IMR-90 (cell line): Measurements from ENCODE around the gene TM7SF3. TPM values are rescaled to one million over a fixed set of nuclear protein-coding genes. Genes with fewer than 3 reads are reported as not detected.

Experiments
- ATAC-seq: fragments of 200-7000 bp; cut with Tn5 transposase; 2 replicates; pipeline ENCODE4 v1.9.1; 2020; ENCODE audit warnings: low read depth, mild to moderate bottlenecking, moderate library complexity
- BruUV-seq: library from RNA; stranded (reverse); fragments of 400-500 nt; replicated peaks from 2 replicates; lab custom pipeline; 2021; lab: Mats Ljungman, UMichigan
- CTCF ChIA-PET: fragments of 300-600 bp; formaldehyde crosslinking; extraction: SDS; loops from one replicate; lab custom pipeline; 2021; ENCODE audit warnings: antibody characterized with exemption; lab: Yijun Ruan, JAX
- POLR2A ChIA-PET: fragments of 300-600 bp; sonication (Branson Sonifier 250); formaldehyde crosslinking; loops from one replicate; lab custom pipeline; 2022; ENCODE audit warnings: antibody characterized with exemption; ENCODE audit not compliant: unreplicated experiment; lab: Charles Lee
- DNase-seq: peaks from one replicate; pipeline ENCODE4 v3.0.0; 2013
- H2AFZ ChIP-seq: replicated peaks from 2 replicates; pipeline ENCODE3; 2013; ENCODE audit warnings: low read length, mild to moderate bottlenecking; ENCODE audit not compliant: poor library complexity
- H2AK5ac ChIP-seq: 2 replicates; pipeline ENCODE4 v1.6.1; 2013; ENCODE audit warnings: low read depth, low read length, inconsistent platforms
- H2AK9ac ChIP-seq: replicated peaks from 2 replicates; pipeline ENCODE3; 2013; ENCODE audit warnings: mild to moderate bottlenecking, low read depth, low read length, moderate library complexity; ENCODE audit not compliant: poor library complexity
- H2BK120ac ChIP-seq: 2 replicates; pipeline ENCODE4 v1.6.1; 2013; ENCODE audit warnings: low read depth, low read length, inconsistent platforms
- H2BK15ac ChIP-seq: 3 replicates; pipeline ENCODE4 v1.6.1; 2013; ENCODE audit warnings: low read depth, low read length, inconsistent platforms
- H2BK20ac ChIP-seq: 2 replicates; pipeline ENCODE4 v1.6.1; 2013; ENCODE audit warnings: low read depth, mild to moderate bottlenecking, inconsistent platforms, low read length, moderate library complexity
- H2BK5ac ChIP-seq: 2 replicates; pipeline ENCODE4 v1.6.1; 2013; ENCODE audit warnings: mild to moderate bottlenecking, low read depth, low read length, inconsistent platforms; ENCODE audit not compliant: poor library complexity, severe bottlenecking
- H3K14ac ChIP-seq: replicated peaks from 2 replicates; pipeline ENCODE4 v1.6.1; 2013; ENCODE audit warnings: low read depth, low read length, inconsistent platforms
- H3K18ac ChIP-seq: 2 replicates; pipeline ENCODE4 v1.6.1; 2013; ENCODE audit warnings: low read depth, low read length, control low read depth
- H3K23ac ChIP-seq: 2 replicates; pipeline ENCODE4 v1.6.1; 2013; ENCODE audit warnings: low read depth, low read length, inconsistent platforms
- H3K27ac ChIP-seq: 2 replicates; pipeline ENCODE4 v1.5.1; 2013; ENCODE audit warnings: mild to moderate bottlenecking, control low read depth, low read length; ENCODE audit not compliant: insufficient read depth
- H3K27me3 ChIP-seq: 2 replicates; pipeline ENCODE4 v1.6.1; 2013; ENCODE audit warnings: low read length; ENCODE audit not compliant: control insufficient read depth, insufficient read depth
- H3K36me3 ChIP-seq: 2 replicates; pipeline ENCODE4 v1.6.1; 2013; ENCODE audit warnings: low read length, mixed read lengths; ENCODE audit not compliant: control insufficient read depth, insufficient read depth
- H3K4ac ChIP-seq: 2 replicates; pipeline ENCODE4 v1.6.1; 2013; ENCODE audit warnings: low read depth, low read length, inconsistent platforms
- H3K4me1 ChIP-seq: 2 replicates; pipeline ENCODE4 v1.6.1; 2013; ENCODE audit warnings: low read length, mixed read lengths; ENCODE audit not compliant: control insufficient read depth, insufficient read depth
- H3K4me2 ChIP-seq: 2 replicates; pipeline ENCODE4 v1.6.1; 2013; ENCODE audit warnings: low read depth, mild to moderate bottlenecking, control low read depth, low read length, moderate library complexity
- H3K4me3 ChIP-seq: 2 replicates; pipeline ENCODE4 v1.5.1; 2013; ENCODE audit warnings: low read depth, mild to moderate bottlenecking, control low read depth, low read length, moderate library complexity; ENCODE audit not compliant: insufficient read depth
- H3K56ac ChIP-seq: 2 replicates; pipeline ENCODE4 v1.6.1; 2013; ENCODE audit warnings: low read length, inconsistent platforms; ENCODE audit not compliant: insufficient read depth; ENCODE audit errors: extremely low read depth
- H3K79me1 ChIP-seq, 2 experiments: 2 replicates each; pipeline ENCODE4 v1.6.1; 2013; ENCODE audit warnings: low read length in 2 of 2, inconsistent platforms in 1 of 2, low read depth in 1 of 2
- H3K9ac ChIP-seq: 2 replicates; pipeline ENCODE4 v1.6.1; 2013; ENCODE audit warnings: low read depth, low read length, control low read depth
- H3K9me1 ChIP-seq: 2 replicates; pipeline ENCODE4 v1.6.1; 2013; ENCODE audit warnings: low read length, inconsistent platforms; ENCODE audit not compliant: insufficient read depth
- H3K9me3 ChIP-seq: 2 replicates; pipeline ENCODE4 v1.6.1; 2013; ENCODE audit warnings: low read length; ENCODE audit not compliant: control insufficient read depth, insufficient read depth
- H4K20me1 ChIP-seq: 2 replicates; pipeline ENCODE4 v1.6.1; 2013; ENCODE audit warnings: low read length, inconsistent platforms; ENCODE audit not compliant: insufficient read depth
- H4K5ac ChIP-seq: 2 replicates; pipeline ENCODE4 v1.6.1; 2013; ENCODE audit warnings: mild to moderate bottlenecking, low read depth, low read length, control low read depth
- H4K8ac ChIP-seq, 2 experiments: 2 replicates each; pipeline ENCODE4 v1.6.1; 2013; ENCODE audit warnings: low read depth in 2 of 2, low read length in 2 of 2, control low read depth in 1 of 2, inconsistent platforms in 1 of 2
- H4K91ac ChIP-seq: 2 replicates; pipeline ENCODE4 v1.6.1; 2013; ENCODE audit warnings: low read depth, low read length, inconsistent platforms; ENCODE audit not compliant: insufficient read depth
- BHLHE40 ChIP-seq: fragments of 150-350 bp; IDR thresholded peaks from 2 replicates; pipeline ENCODE4 v1.6.1; 2016; ENCODE audit warnings: mild to moderate bottlenecking, low read depth, low read length
- CEBPB ChIP-seq: IDR thresholded peaks from 2 replicates; pipeline ENCODE4 v1.6.1; 2012; ENCODE audit warnings: low read depth, low read length, improper control_type of control experiment
- CHD1 ChIP-seq: IDR thresholded peaks from 2 replicates; pipeline ENCODE4 v1.6.1; 2012; ENCODE audit warnings: low read depth, low read length, improper control_type of control experiment
- CTCF ChIP-seq: conservative IDR thresholded peaks from 2 replicates; pipeline ENCODE4 v1.5.1; 2012; ENCODE audit warnings: mild to moderate bottlenecking, low read depth, low read length, improper control_type of control experiment
- FOS ChIP-seq: fragments of 150-350 bp; IDR thresholded peaks from 2 replicates; pipeline ENCODE4 v1.6.1; 2016; ENCODE audit warnings: low read depth, low read length
- MAFK ChIP-seq: IDR thresholded peaks from 2 replicates; pipeline ENCODE4 v1.6.1; 2012; ENCODE audit warnings: low read depth, low read length, improper control_type of control experiment
- MAZ ChIP-seq: IDR thresholded peaks from 2 replicates; pipeline ENCODE4 v1.6.1; 2012; ENCODE audit warnings: low read depth, mild to moderate bottlenecking, low read length, improper control_type of control experiment, moderate library complexity, borderline replicate concordance
- MXI1 ChIP-seq: IDR thresholded peaks from 2 replicates; pipeline ENCODE4 v1.6.1; 2012; ENCODE audit warnings: low read depth, mild to moderate bottlenecking, low read length, moderate library complexity, borderline replicate concordance
- NFE2L2 ChIP-seq: fragments of 150-350 bp; IDR thresholded peaks from 2 replicates; pipeline ENCODE4 v1.6.1; 2016; ENCODE audit warnings: low read depth, mild to moderate bottlenecking, low read length
- POLR2A ChIP-seq: IDR thresholded peaks from 2 replicates; pipeline ENCODE4 v1.6.1; 2012; ENCODE audit warnings: mild to moderate bottlenecking, low read depth, low read length
- RAD21 ChIP-seq: IDR thresholded peaks from 2 replicates; pipeline ENCODE4 v1.6.1; 2012; ENCODE audit warnings: low read length, improper control_type of control experiment
- RCOR1 ChIP-seq: IDR thresholded peaks from 2 replicates; pipeline ENCODE4 v1.6.1; 2012; ENCODE audit warnings: mild to moderate bottlenecking, low read length, improper control_type of control experiment; ENCODE audit not compliant: insufficient replicate concordance
- RFX5 ChIP-seq: IDR thresholded peaks from 2 replicates; pipeline ENCODE4 v1.8.0; 2012; ENCODE audit warnings: low read depth, mild to moderate bottlenecking, low read length, moderate library complexity
- SMC3 ChIP-seq: fragments of 150-350 bp; IDR thresholded peaks from 2 replicates; pipeline ENCODE4 v1.6.1; 2016; ENCODE audit warnings: low read depth, mild to moderate bottlenecking, antibody characterized with exemption, low read length, moderate library complexity
- USF2 ChIP-seq: fragments of 150-350 bp; IDR thresholded peaks from 2 replicates; pipeline ENCODE4 v1.6.1; 2017; ENCODE audit warnings: mild to moderate bottlenecking, antibody characterized with exemption, low read length, low read depth
- WGBS, 2 experiments: methylation state at CpG; one replicate each; pipeline versions ENCODE4 v1.1.5 to v1.1.7; 2013; ENCODE audit warnings: missing lambda C conversion rate in 2 of 2; ENCODE audit not compliant: insufficient read length in 1 of 2; ENCODE audit errors: extremely low coverage in 2 of 2; 5-methylcytosine and 5-hydroxymethylcytosine counted together
- dilution Hi-C: fragments of 300-500 bp; cut with HindIII; formaldehyde crosslinking; loops from one replicate; pipeline ENCODE4 v1.14.3; 2018; ENCODE audit warnings: low sequenced_read_pairs; ENCODE audit not compliant: unreplicated experiment
- in situ Hi-C: fragments of 300-500 bp; cut with MboI; formaldehyde crosslinking; loops from 3 replicates; pipeline ENCODE4 v1.14.3; 2019; ENCODE audit warnings: low sequenced_read_pairs, inconsistent platforms, mixed read lengths
- intact Hi-C: fragments of 100-400 bp; cut with micrococcal nuclease; formaldehyde crosslinking; loops from 2 replicates; pipeline ENCODE4 v1.10.0; 2022
- polyA plus RNA-seq, 3 experiments: library from polyadenylated mRNA; depleted of rRNA; stranded (reverse); fragments of >200 nt; gene quantifications; 2 replicates each; pipeline ENCODE4 v1.2.3, GENCODE V29; 2012; ENCODE audit warnings: low replicate concordance in 1 of 3
- total RNA-seq: library from RNA; depleted of rRNA; stranded (reverse); fragments of >200 nt; gene quantifications from 2 replicates; pipeline ENCODE4 v1.2.3, GENCODE V29; 2012
- TF ChIP-seq, protein P1 (sequence below): fragments of 150-350 bp; IDR thresholded peaks from 2 replicates; pipeline ENCODE4 v1.6.1; 2016; ENCODE audit warnings: low read depth, mild to moderate bottlenecking, low read length, moderate library complexity, borderline replicate concordance

Gene TM7SF3
- total and polyA plus RNA-seq, 2 of the 4 experiments (the other 2 are of a cell fraction) = 35.3 to 46.6 TPM

- no peak overlapping the region for H4K5ac ChIP-seq
- H2BK5ac ChIP-seq = no peak overlapping the region
- H3K36me3 ChIP-seq = peaks cover 5% of the 10 kb centered on the region; the same call in 1 of the 2 replicates
- no peak overlapping the region for H2AK5ac ChIP-seq
- H3K14ac ChIP-seq = no peak overlapping the region
- in situ Hi-C loops (no loop called here), intact Hi-C loops (no loop called here), dilution Hi-C loops (no loop called here)
- ATAC-seq (no peak), DNase-seq (no peak)
- H3K4me3 ChIP-seq = no peak overlapping the region
- no peak overlapping the region for H2BK20ac ChIP-seq
- no peaks in the 10 kb centered on the region for H3K9me3 ChIP-seq
- H3K56ac ChIP-seq = no peak overlapping the region
- no peaks in the 10 kb centered on the region for H4K20me1 ChIP-seq
- H3K18ac ChIP-seq = no peak overlapping the region
- peaks cover 4% of the 10 kb centered on the region; the same call in 1 of the 2 replicates for H3K9me1 ChIP-seq
- H3K9ac ChIP-seq = no peak overlapping the region
- H4K8ac ChIP-seq = no peak overlapping the region
- H2AK9ac ChIP-seq = no peak overlapping the region
- no peak overlapping the region for H2AFZ ChIP-seq
- no peak overlapping the region for H3K4ac ChIP-seq
- no peak overlapping the region for H4K91ac ChIP-seq
- no peak overlapping the region for H2BK15ac ChIP-seq
- POLR2A ChIA-PET = no interaction called here
- no peak overlapping the region for H3K27ac ChIP-seq
- H3K4me2 ChIP-seq = no peak overlapping the region
- no peaks in the 10 kb centered on the region for H3K27me3 ChIP-seq
- TF ChIP-seq, protein P1, sequence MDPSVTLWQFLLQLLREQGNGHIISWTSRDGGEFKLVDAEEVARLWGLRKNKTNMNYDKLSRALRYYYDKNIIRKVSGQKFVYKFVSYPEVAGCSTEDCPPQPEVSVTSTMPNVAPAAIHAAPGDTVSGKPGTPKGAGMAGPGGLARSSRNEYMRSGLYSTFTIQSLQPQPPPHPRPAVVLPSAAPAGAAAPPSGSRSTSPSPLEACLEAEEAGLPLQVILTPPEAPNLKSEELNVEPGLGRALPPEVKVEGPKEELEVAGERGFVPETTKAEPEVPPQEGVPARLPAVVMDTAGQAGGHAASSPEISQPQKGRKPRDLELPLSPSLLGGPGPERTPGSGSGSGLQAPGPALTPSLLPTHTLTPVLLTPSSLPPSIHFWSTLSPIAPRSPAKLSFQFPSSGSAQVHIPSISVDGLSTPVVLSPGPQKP = no peak
- TF ChIP-seq CTCF (no peak), USF2 (no peak), RFX5 (no peak), CHD1 (no peak), NFE2L2 (no peak), BHLHE40 (no peak), FOS (no peak), SMC3 (no peak), RCOR1 (no peak), POLR2A (no peak), RAD21 (no peak), MAZ (no peak), MAFK (no peak), CEBPB (no peak), MXI1 (no peak)
- no peaks in the 10 kb centered on the region for H3K4me1 ChIP-seq
- BruUV-seq = no TSS peak
- CTCF ChIA-PET = no interaction called here
- H3K79me1 ChIP-seq = no peaks in the 10 kb centered on the region; a peak in 1 of 4 replicates
- H3K23ac ChIP-seq = no peak overlapping the region
- no peak overlapping the region for H2BK120ac ChIP-seq
- WGBS, 2 experiments = no CpG with 5 or more reads among the region's 2 CpGs
Measured at GRCh38 chr12:26971963-26972362, 42.2 kb downstream of the TM7SF3 start.
